ENCODE results near the gene RYR1.

Gene RYR1

GRCh38 chr19:38429055-38429810 is 4.3 kb upstream of the RYR1 start:
- no peak for DNase-seq

GRCh38 chr19:38429811-38430156 is 3.7 kb upstream of the RYR1 start:
- DNase-seq: no peak

GRCh38 chr19:38430931-38431330 is 2.6 kb upstream of the RYR1 start:
- no peak for DNase-seq

- peak; percentile 14 for DNase-seq
These were observed 1.1 kb downstream of the RYR1 start for GRCh38 chr19:38434549-38435051.

GRCh38 chr19:38437295-38437694 is 3.8 kb downstream of the RYR1 start:
- no peak for DNase-seq

GRCh38 chr19:38437917-38438316 is 4.4 kb downstream of the RYR1 start:
- no peak for DNase-seq

- DNase-seq: no peak
These were observed 7.1 kb downstream of the RYR1 start for GRCh38 chr19:38440592-38440991.

- no peak for DNase-seq
These were observed 8.3 kb downstream of the RYR1 start for GRCh38 chr19:38441657-38442348.

- DNase-seq: no peak
These were observed 9.2 kb downstream of the RYR1 start for GRCh38 chr19:38442736-38443135.

- DNase-seq: no peak
These were observed 10.0 kb downstream of the RYR1 start for GRCh38 chr19:38443458-38443999.

GRCh38 chr19:38444026-38444425 is 10.5 kb downstream of the RYR1 start:
- DNase-seq: no peak

GRCh38 chr19:38445362-38445761 is 11.9 kb downstream of the RYR1 start:
- DNase-seq: no peak

GRCh38 chr19:38448225-38448624 is 14.7 kb downstream of the RYR1 start:
- no peak for DNase-seq

- DNase-seq: no peak
These were observed 16.0 kb downstream of the RYR1 start for GRCh38 chr19:38449518-38449917.

- DNase-seq: no peak
These were observed 17.5 kb downstream of the RYR1 start for GRCh38 chr19:38451036-38451435.

GRCh38 chr19:38451629-38452028 is 18.1 kb downstream of the RYR1 start:
- no peak for DNase-seq

GRCh38 chr19:38452430-38453366 is 19.2 kb downstream of the RYR1 start:
- DNase-seq: peak; percentile 34

GRCh38 chr19:38453596-38453995 is 20.1 kb downstream of the RYR1 start:
- DNase-seq: no peak

- no peak for DNase-seq
These were observed 21.5 kb downstream of the RYR1 start for GRCh38 chr19:38455031-38455430.

- no peak for DNase-seq
These were observed 23.7 kb downstream of the RYR1 start for GRCh38 chr19:38457202-38457601.

GRCh38 chr19:38457690-38458405 is 24.4 kb downstream of the RYR1 start:
- no peak for DNase-seq

GRCh38 chr19:38458991-38459390 is 25.5 kb downstream of the RYR1 start:
- DNase-seq: no peak
